ENCODE measurements around the gene CDK5RAP2.
"Not testable (repeated sequence)": the region's sequence is repeated elsewhere in the genome, so short reads cannot be mapped to it uniquely, and the experiment has no call there.

- TF ChIP-seq EZH2phosphoT487 (IDR thresholded peaks at IDR 0.05; ENCODE audit: borderline replicate concordance, low read depth, low read length); CTCF (conservative IDR thresholded peaks at IDR 0.05; ENCODE audit: low read length): not testable (repeated sequence)
Measured at GRCh38 chr9:120530220-120530832, 49.6 kb downstream of the CDK5RAP2 start.

Measured in OCI-LY7 (cell line).